ENCODE results near the gene B3GNT3.

The B3GNT3 gene

GRCh38 chr19:17824339-17824738 is 29.4 kb downstream of the B3GNT3 start:
- no peak for TF ChIP-seq CTCF (IDR thresholded peaks at IDR 0.05; ENCODE audit: control insufficient read depth, insufficient read depth, low read depth, low read length, missing control alignments)
- H3K4me3 ChIP-seq (ENCODE audit: control insufficient read depth, low read depth, low read length): no peak overlapping the region
- no peak for DNase-seq (ENCODE audit: low read depth)

- no peak for TF ChIP-seq CTCF (IDR thresholded peaks at IDR 0.05; ENCODE audit: control insufficient read depth, insufficient read depth, low read depth, low read length, missing control alignments)
- H3K4me3 ChIP-seq (ENCODE audit: control insufficient read depth, low read depth, low read length): no peak overlapping the region
- no peak for DNase-seq (ENCODE audit: low read depth)
Measured at GRCh38 chr19:17826508-17827056, 31.6 kb downstream of the B3GNT3 start.

- H3K4me3 ChIP-seq (ENCODE audit: control insufficient read depth, low read depth, low read length): no peak overlapping the region
- TF ChIP-seq CTCF (IDR thresholded peaks at IDR 0.05; ENCODE audit: control insufficient read depth, insufficient read depth, low read depth, low read length, missing control alignments): no peak
- DNase-seq (ENCODE audit: low read depth): no peak
Measured at GRCh38 chr19:17829855-17830566, 35.1 kb downstream of the B3GNT3 start.

GRCh38 chr19:17830567-17831418 is 35.9 kb downstream of the B3GNT3 start:
- no peak overlapping the region for H3K4me3 ChIP-seq (ENCODE audit: control insufficient read depth, low read depth, low read length)
- no peak for TF ChIP-seq CTCF (IDR thresholded peaks at IDR 0.05; ENCODE audit: control insufficient read depth, insufficient read depth, low read depth, low read length, missing control alignments)
- no peak for DNase-seq (ENCODE audit: low read depth)

- no peak overlapping the region for H3K4me3 ChIP-seq (ENCODE audit: control insufficient read depth, low read depth, low read length)
- TF ChIP-seq CTCF (IDR thresholded peaks at IDR 0.05; ENCODE audit: control insufficient read depth, insufficient read depth, low read depth, low read length, missing control alignments): no peak
- DNase-seq (ENCODE audit: low read depth): no peak
Measured at GRCh38 chr19:17831419-17831888, 36.5 kb downstream of the B3GNT3 start.

- TF ChIP-seq CTCF (IDR thresholded peaks at IDR 0.05; ENCODE audit: control insufficient read depth, insufficient read depth, low read depth, low read length, missing control alignments): no peak
- H3K4me3 ChIP-seq (ENCODE audit: control insufficient read depth, low read depth, low read length): no peak overlapping the region
- DNase-seq (ENCODE audit: low read depth): no peak
Measured at GRCh38 chr19:17832443-17833208, 37.7 kb downstream of the B3GNT3 start.

All from AG09309 (cell line).